Naive thymus-derived CD4-positive, alpha-beta T cell (primary cell): ENCODE results near the gene BRD4. TPM values are rescaled to one million over a fixed set of nuclear protein-coding genes. Genes with fewer than 3 reads are reported as not detected.

Experiments used
- ATAC-seq: fragments of 150-1000 bp; cut with Tn5 transposase; 2 replicates; pipeline ENCODE4 v1.10.0; 2021; ENCODE audit warnings: mild to moderate bottlenecking, moderate library complexity
- CTCF ChIA-PET: fragments of 350-600 bp; sonication (Branson Sonifier 250); formaldehyde crosslinking; loops from one replicate; lab custom pipeline; 2021; ENCODE audit warnings: antibody characterized with exemption; lab: Charles Lee
- POLR2A ChIA-PET: fragments of 350-600 bp; sonication (Branson Sonifier 250); formaldehyde crosslinking; loops from one replicate; lab custom pipeline; 2021; ENCODE audit warnings: antibody characterized with exemption, inconsistent platforms; lab: Charles Lee
- DNase-seq, 9 donors: peaks; one replicate each; pipeline versions ENCODE4 v3.0.0 to v3.0.0-alpha.2; 2020 to 2022; ENCODE audit warnings: mixed read lengths in 1 of 9
- H3K27ac ChIP-seq: one replicate; pipeline ENCODE4 v1.7.0; 2013; ENCODE audit warnings: mild to moderate bottlenecking, low read depth, low read length, moderate library complexity
- H3K27me3 ChIP-seq, 2 donors: one replicate each; pipeline ENCODE4 v1.7.0; 2013; ENCODE audit warnings: low read length in 2 of 2, mild to moderate bottlenecking in 2 of 2, moderate library complexity in 2 of 2; ENCODE audit not compliant: control insufficient read depth in 2 of 2, insufficient read depth in 2 of 2
- H3K36me3 ChIP-seq, 3 experiments: 1 replicate in 2 of 3; 2 replicates in 1 of 3; pipeline ENCODE4 v1.7.0; 2013; ENCODE audit warnings: low read length in 3 of 3, mild to moderate bottlenecking in 3 of 3, moderate library complexity in 1 of 3; ENCODE audit not compliant: insufficient read depth in 3 of 3, control insufficient read depth in 2 of 3
- H3K4me1 ChIP-seq, 2 donors: one replicate each; pipeline ENCODE4 v1.7.0; 2013; ENCODE audit warnings: low read length in 2 of 2, mild to moderate bottlenecking in 2 of 2, moderate library complexity in 1 of 2; ENCODE audit not compliant: control insufficient read depth in 2 of 2, insufficient read depth in 2 of 2
- H3K4me3 ChIP-seq: 2 replicates; pipeline ENCODE4 v1.7.0; 2013; ENCODE audit warnings: mild to moderate bottlenecking, low read length
- H3K9me3 ChIP-seq, 3 experiments: 1 replicate in 2 of 3; 2 replicates in 1 of 3; pipeline ENCODE4 v1.7.0; 2013; ENCODE audit warnings: low read length in 3 of 3; ENCODE audit not compliant: control insufficient read depth in 2 of 3
- H3K27ac Mint-ChIP-seq, 9 donors: one replicate each; pipeline ENCODE4 v1.8.0; 2020 to 2022; ENCODE audit warnings: mixed read lengths in 9 of 9, mild to moderate bottlenecking in 8 of 9, moderate library complexity in 5 of 9, inconsistent platforms in 2 of 9
- H3K27me3 Mint-ChIP-seq, 5 donors: one replicate each; pipeline ENCODE4 v1.8.0; 2021 to 2022; ENCODE audit warnings: mixed read lengths in 5 of 5, mild to moderate bottlenecking in 1 of 5
- H3K36me3 Mint-ChIP-seq, 5 donors: one replicate each; pipeline ENCODE4 v1.8.0; 2020 to 2022; ENCODE audit warnings: mixed read lengths in 5 of 5, mild to moderate bottlenecking in 3 of 5, inconsistent platforms in 1 of 5
- H3K4me1 Mint-ChIP-seq, 7 donors: one replicate each; pipeline ENCODE4 v1.8.0; 2020 to 2022; ENCODE audit warnings: mixed read lengths in 7 of 7, mild to moderate bottlenecking in 3 of 7, inconsistent platforms in 1 of 7
- H3K4me3 Mint-ChIP-seq, 10 donors: one replicate each; pipeline ENCODE4 v1.8.0; 2020 to 2022; ENCODE audit warnings: mild to moderate bottlenecking in 10 of 10, mixed read lengths in 10 of 10, moderate library complexity in 6 of 10, inconsistent platforms in 2 of 10
- H3K9me3 Mint-ChIP-seq, 11 donors: one replicate each; pipeline ENCODE4 v1.8.0; 2020 to 2022; ENCODE audit warnings: mixed read lengths in 11 of 11, mild to moderate bottlenecking in 4 of 11, inconsistent platforms in 1 of 11, moderate library complexity in 1 of 11
- intact Hi-C, 2 donors: fragments of 100-400 bp; cut with micrococcal nuclease; formaldehyde crosslinking; loops; one replicate each; pipeline ENCODE4 v1.15.1; 2023
- polyA plus RNA-seq, 2 donors: library from polyadenylated mRNA; unstranded; fragments of 300-500 nt; fragmentation: Illumina TruSeq; gene quantifications; one replicate each; pipeline ENCODE4 v1.2.3, GENCODE V29; 2021
- total RNA-seq, 6 experiments: library from RNA in 5 of 6; stranded (reverse) in 5 of 6; gene quantifications; 1 replicate in 5 of 6; 2 replicates in 1 of 6; pipeline ENCODE4 v1.2.3 and lab custom pipeline; 2021 to 2026

The BRD4 gene
- 100 to 1,000 TPM; 104 to 168 (median 128) TPM for total RNA-seq
- 10 to 100 TPM; 10.5 to 19.8 TPM for polyA plus RNA-seq
- total RNA-seq (lab: John Stamatoyannopoulos, UW), result 84.7 reads per million, percentile 81 among the genes with 10 or more reads in this experiment

DNA sequence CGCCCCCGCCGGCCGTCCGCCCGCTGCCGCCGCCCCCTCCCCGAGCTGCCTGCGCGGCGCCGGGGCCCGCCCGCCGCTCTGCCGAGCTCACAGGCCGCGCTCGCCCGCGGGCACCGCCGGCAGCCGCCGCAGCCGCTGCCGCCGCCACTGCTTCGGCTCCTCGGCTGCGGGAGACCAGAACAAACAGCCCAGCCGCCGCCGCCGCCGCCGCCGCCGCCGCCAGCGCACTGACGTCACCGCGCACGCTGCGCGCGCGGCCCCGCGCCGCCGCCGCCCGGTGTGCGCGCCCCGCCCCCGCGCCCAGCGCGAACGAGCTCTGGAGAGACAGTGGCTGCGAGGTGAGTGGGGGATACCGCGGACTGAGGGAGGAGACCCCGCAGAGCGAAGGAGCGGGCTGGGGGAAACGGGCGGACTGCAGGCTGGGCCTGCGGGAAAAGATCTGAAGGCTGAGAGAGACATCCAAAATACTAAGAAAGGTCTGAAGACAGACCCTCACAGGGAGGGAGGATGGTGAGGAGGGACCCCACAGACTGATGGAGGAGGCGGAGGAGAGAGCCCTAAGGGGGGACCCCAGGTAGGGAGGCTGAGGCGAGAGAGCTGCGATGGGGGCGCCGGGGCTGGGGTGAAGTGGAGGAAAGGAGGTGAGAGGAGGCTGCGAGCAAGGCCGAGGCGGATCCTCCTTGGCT, at the start of gene BRD4:
Gene BRD4 (minus strand): TSS at position 229 of the 686 bp plus-strand sequence. CDS start 59,440 bp downstream, outside the sequence.
- peak within 1 kb of the TSS; percentile 93 to 99 (median 96) for H3K4me3 Mint-ChIP-seq
- DNase-seq (peak; percentile 67 to 90 (median 81)), ATAC-seq (peak; percentile 82)
- peak within 1 kb of the TSS; percentile 85 to 96 (median 94) for H3K27ac Mint-ChIP-seq
- Histone ChIP-seq H3K4me1 (peaks cover 28 to 29% of the 10 kb centered on the region in 2 donors), H3K27me3 (no peaks in the 10 kb centered on the region), H3K27ac (peak within 1 kb of the TSS; percentile 91), H3K9me3 (no peaks in the 10 kb centered on the region), H3K4me3 (peak within 1 kb of the TSS; percentile 91), H3K36me3 (peaks cover 0 to 4% (median 0%) of the 10 kb centered on the region in 3 experiments)
- CTCF ChIA-PET, result interaction anchor here (0.9 kb wide), 1 partner anchor 86 kb away, joined by 3 read pairs; the partner anchor contains the start of gene AKAP8L
- H3K4me1 Mint-ChIP-seq, result peaks cover 32 to 52% (median 47%) of the 10 kb centered on the region in 7 donors
- peaks cover 0 to 5% (median 0%) of the 10 kb centered on the region in 11 donors for H3K9me3 Mint-ChIP-seq
- intact Hi-C loops, result loop anchor here (1.0 to 5.0 kb wide), 6 partner anchors 35 to 224 kb away; partner anchors contain the start of genes AKAP8 (in 1 of the 2) and RASAL3 (in 1 of the 2)
- H3K36me3 Mint-ChIP-seq, result peaks cover 0 to 7% (median 0%) of the 10 kb centered on the region in 5 donors
- no peaks in the 10 kb centered on the region for H3K27me3 Mint-ChIP-seq
- POLR2A ChIA-PET, result interaction anchor here (0.5 to 4.5 kb wide), 8 partner anchors 16 to 503 kb away, joined by 3 to 35 read pairs (median 4); partner anchors contain the start of genes AKAP8 and AKAP8L

DNA sequence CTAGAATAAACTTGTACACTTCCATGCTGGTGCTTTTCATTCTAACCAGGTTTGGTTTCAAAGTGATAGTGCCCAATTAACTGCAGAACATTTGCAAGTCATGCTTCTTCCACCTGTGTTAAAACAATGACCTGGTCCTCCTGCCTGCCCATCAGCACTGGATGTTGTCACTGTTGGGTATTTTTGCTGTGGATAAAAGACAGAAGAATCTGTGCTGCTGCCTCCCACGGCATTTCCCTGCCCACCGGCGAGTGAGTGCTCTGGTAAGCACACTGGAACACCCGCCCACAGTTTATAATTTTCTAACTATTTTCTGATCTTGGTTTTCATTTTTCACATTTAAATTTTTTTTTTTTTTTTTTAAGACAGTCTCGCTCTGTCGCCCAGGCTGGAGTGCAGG, 49.5 kb upstream of the BRD4 start:
- Histone ChIP-seq H3K9me3 (no peaks in the 10 kb centered on the region), H3K4me3 (no peak overlapping the region), H3K27ac (no peak overlapping the region), H3K27me3 (no peaks in the 10 kb centered on the region), H3K36me3 (peaks cover 0 to 12% (median 0%) of the 10 kb centered on the region in 3 experiments), H3K4me1 (peaks cover 19% of the 10 kb centered on the region in 2 donors)
- H3K27me3 Mint-ChIP-seq, result no peaks in the 10 kb centered on the region
- CTCF ChIA-PET, result no interaction called here
- intact Hi-C loops, result loop anchor here in 1 of 2 donors (2.0 kb wide), 1 partner anchor 117 kb away; no protein-coding TSS in a partner anchor
- peak overlapping the region in 5 of 9 donors; percentile 4 to 100 (median 33) for H3K27ac Mint-ChIP-seq
- H3K4me3 Mint-ChIP-seq, result peak overlapping the region in 7 of 10 donors; percentile 1 to 100 (median 93)
- peaks cover 0 to 7% (median 0%) of the 10 kb centered on the region in 5 donors for H3K36me3 Mint-ChIP-seq
- no peak for ATAC-seq
- peaks cover 0 to 4% (median 0%) of the 10 kb centered on the region in 11 donors for H3K9me3 Mint-ChIP-seq
- POLR2A ChIA-PET, result no interaction called here
- peaks cover 10 to 31% (median 24%) of the 10 kb centered on the region in 7 donors for H3K4me1 Mint-ChIP-seq
- DNase-seq, result no peak

DNA sequence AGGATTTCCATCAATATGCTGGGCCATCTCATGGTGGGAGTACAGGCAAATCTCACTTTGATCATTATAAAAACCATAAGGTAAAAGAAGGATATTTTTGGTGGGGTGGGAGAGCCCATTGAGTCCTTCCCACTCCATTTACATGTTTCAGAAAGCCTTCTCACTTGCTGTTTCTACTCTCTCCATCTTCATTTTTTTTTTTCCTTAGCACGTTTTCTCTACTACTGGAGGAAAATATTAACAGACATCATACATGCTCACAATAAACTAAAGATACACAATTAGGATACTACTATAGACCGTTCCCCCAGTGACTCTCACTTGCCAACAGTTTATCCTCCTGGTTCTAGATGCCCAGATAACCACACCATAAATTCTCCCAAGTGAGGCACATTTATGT, 49.1 kb upstream of the BRD4 start:
- H3K9me3 ChIP-seq, result no peaks in the 10 kb centered on the region
- H3K4me1 ChIP-seq, result peaks cover 23 to 24% of the 10 kb centered on the region in 2 donors
- H3K9me3 Mint-ChIP-seq, result peaks cover 0 to 4% (median 0%) of the 10 kb centered on the region in 11 donors
- H3K4me3 ChIP-seq, result no peak overlapping the region
- H3K36me3 Mint-ChIP-seq, result peaks cover 0 to 7% (median 0%) of the 10 kb centered on the region in 5 donors
- H3K36me3 ChIP-seq, result peaks cover 0 to 9% (median 0%) of the 10 kb centered on the region in 3 experiments
- peak overlapping the region; percentile 3 to 100 (median 33) for H3K27ac Mint-ChIP-seq
- no peaks in the 10 kb centered on the region for H3K27me3 ChIP-seq
- H3K27me3 Mint-ChIP-seq, result no peaks in the 10 kb centered on the region
- ChIA-PET POLR2A (no interaction called here), CTCF (no interaction called here)
- DNase-seq (no peak), ATAC-seq (no peak)
- intact Hi-C loops, result loop anchor here in 1 of 2 donors (2.0 kb wide), 1 partner anchor 117 kb away; no protein-coding TSS in a partner anchor
- H3K4me1 Mint-ChIP-seq, result peaks cover 13 to 36% (median 28%) of the 10 kb centered on the region in 7 donors
- H3K4me3 Mint-ChIP-seq, result peak overlapping the region; percentile 4 to 100 (median 40)
- peak overlapping the region; percentile 97 for H3K27ac ChIP-seq

DNA sequence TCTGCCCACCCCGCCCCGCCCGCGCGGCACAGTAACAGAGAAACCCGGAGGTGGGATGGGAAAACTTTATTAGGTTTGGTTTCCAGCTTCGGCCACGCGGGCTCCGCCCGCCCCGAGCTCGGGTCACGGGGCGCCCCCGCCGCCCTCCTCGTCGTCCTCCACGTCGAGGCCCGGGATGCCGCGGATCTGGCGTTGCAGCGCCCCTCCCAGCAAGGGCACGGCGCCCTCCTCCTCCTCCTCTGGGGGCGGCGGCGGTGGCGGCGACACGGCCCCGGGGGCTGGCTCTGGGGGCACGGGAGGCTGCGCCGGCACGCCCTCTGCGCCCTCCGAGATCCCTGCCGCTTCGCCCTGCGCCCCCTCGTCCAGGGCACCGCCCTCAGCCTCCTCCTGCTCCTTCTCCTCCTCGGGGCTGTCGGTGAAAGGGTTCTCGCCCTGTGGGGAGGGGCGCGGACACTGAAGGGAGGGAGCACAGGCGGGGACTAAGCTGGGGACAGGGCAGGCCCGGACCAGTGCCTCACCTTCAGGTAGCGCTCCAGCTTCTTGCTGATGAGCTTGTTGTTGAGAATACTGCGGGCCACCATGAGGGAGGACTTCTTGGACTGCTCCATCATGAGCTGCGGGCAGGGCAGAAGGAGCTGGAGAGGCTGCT, 47.8 kb upstream of the BRD4 start:
- POLR2A ChIA-PET, result interaction anchor here (0.6 to 3.9 kb wide), 18 partner anchors 10 to 944 kb away, joined by 3 to 94 read pairs (median 6); partner anchors contain the start of genes AKAP8L, BRD4, KLF2 and RASAL3
- no peak for DNase-seq
- H3K27ac ChIP-seq, result peak overlapping the region; percentile 97

DNA sequence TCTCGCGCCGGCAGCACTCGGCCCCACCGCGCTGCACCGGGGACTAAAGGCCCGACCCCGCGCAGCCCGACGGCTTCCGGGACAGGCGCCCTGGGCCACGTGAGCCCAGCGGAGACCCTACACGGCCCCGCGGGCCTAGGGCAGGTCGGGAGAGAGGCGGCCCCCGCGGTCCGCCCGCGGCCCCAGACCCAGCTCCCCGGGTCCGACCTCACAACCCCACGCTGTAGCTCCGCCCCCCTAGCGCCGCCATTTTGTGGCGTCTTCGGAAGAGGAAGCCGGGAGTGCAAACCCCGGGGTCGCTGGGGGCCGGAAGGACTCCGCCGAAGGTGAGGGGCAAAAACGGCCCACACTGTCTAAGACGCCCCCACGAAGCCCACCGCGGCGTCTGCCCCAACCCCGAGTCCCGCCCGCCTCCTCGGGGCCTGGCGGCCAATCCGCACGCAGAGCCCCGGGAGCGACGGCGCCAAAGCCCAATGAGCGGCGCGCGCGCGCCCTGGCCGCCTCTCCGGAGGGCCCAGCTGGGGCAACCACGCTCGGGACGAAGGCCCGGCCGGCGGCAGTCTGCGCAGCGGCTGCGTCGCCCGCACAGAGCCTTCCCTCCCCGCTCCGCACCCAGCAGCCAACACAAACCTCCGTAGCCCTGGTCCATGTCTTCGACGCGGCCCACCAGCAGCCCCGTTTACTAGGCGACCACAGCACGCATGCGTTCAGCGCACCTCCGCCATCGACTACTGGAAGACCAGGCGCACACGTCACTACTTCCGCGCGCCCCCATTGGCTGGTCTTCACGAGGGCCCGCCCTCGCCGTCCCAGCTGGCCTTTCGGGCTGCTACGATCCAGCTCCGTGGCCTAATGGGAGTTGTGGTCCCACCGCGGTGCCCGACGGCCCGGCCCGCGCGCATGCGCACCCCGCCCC, 47.0 kb upstream of the BRD4 start, which contains the start of gene AKAP8:
Gene AKAP8 (minus strand): TSS at position 705 of the 916 bp plus-strand sequence. CDS start 56 bp downstream, at position 649.
- Histone ChIP-seq H3K27me3 (no peaks in the 10 kb centered on the region), H3K4me3 (peak within 1 kb of the TSS; percentile 98), H3K4me1 (peaks cover 24 to 28% of the 10 kb centered on the region in 2 donors), H3K36me3 (peaks cover 0 to 18% (median 3%) of the 10 kb centered on the region in 3 experiments), H3K27ac (peak within 1 kb of the TSS; percentile 97), H3K9me3 (no peaks in the 10 kb centered on the region)
- Mint-ChIP-seq H3K27me3 (no peaks in the 10 kb centered on the region), H3K36me3 (peaks cover 0 to 5% (median 0%) of the 10 kb centered on the region in 5 donors), H3K9me3 (peaks cover 0 to 4% (median 0%) of the 10 kb centered on the region in 11 donors), H3K4me1 (peaks cover 13 to 46% (median 35%) of the 10 kb centered on the region in 7 donors), H3K4me3 (peak within 1 kb of the TSS; percentile 93 to 100 (median 99)), H3K27ac (peak within 1 kb of the TSS; percentile 97 to 100 (median 100))
- intact Hi-C loops, result loop anchor here (1.0 to 10.0 kb wide), 15 partner anchors 40 to 1928 kb away; partner anchors contain the start of genes BRD4 (in 1 of the 2), C19orf44 (in 1 of the 2), CALR3 (in 1 of the 2) and DDA1 (in 1 of the 2)
- ATAC-seq (peak; percentile 96), DNase-seq (peak; percentile 93 to 99 (median 98))
- ChIA-PET POLR2A (interaction anchor here (0.5 to 3.9 kb wide), 28 partner anchors 9 to 1836 kb away, joined by 3 to 94 read pairs (median 4); partner anchors contain the start of genes AKAP8L, BRD4, HSH2D and KLF2), CTCF (interaction anchor here (0.6 to 2.6 kb wide), 11 partner anchors 8 to 287 kb away, joined by 3 to 16 read pairs (median 4); partner anchors contain the start of gene AKAP8L)

More for the DNA sequence above, 47.8 kb upstream of the BRD4 start:
- ATAC-seq, result peak; percentile 47
- intact Hi-C loops, result loop anchor here (1.0 to 10.0 kb wide), 16 partner anchors 39 to 1927 kb away; partner anchors contain the start of genes BRD4 (in 1 of the 2), C19orf44 (in 1 of the 2), CALR3 (in 1 of the 2) and DDA1 (in 1 of the 2)
- CTCF ChIA-PET, result interaction anchor here (0.6 to 2.6 kb wide), 10 partner anchors 8 to 288 kb away, joined by 3 to 16 read pairs (median 4); partner anchors contain the start of gene AKAP8L
- Mint-ChIP-seq H3K27ac (peak overlapping the region; percentile 91 to 100 (median 100)), H3K9me3 (peaks cover 0 to 4% (median 0%) of the 10 kb centered on the region in 11 donors), H3K4me1 (peaks cover 13 to 40% (median 33%) of the 10 kb centered on the region in 7 donors), H3K27me3 (no peaks in the 10 kb centered on the region), H3K4me3 (peak overlapping the region; percentile 93 to 100 (median 99)), H3K36me3 (peaks cover 0 to 5% (median 0%) of the 10 kb centered on the region in 5 donors)
- Histone ChIP-seq H3K36me3 (peaks cover 0 to 11% (median 0%) of the 10 kb centered on the region in 3 experiments), H3K27me3 (no peaks in the 10 kb centered on the region), H3K9me3 (no peaks in the 10 kb centered on the region), H3K4me3 (peak overlapping the region; percentile 98), H3K4me1 (peaks cover 24 to 28% of the 10 kb centered on the region in 2 donors)
